ENCODE results near the gene TBC1D4. TPM values are rescaled to one million over a fixed set of nuclear protein-coding genes. Genes with fewer than 3 reads are reported as not detected.

Gene TBC1D4
- total and polyA plus RNA-seq, 9 of the 15 experiments (the other 6 are each of a cell fraction or from before 2014, with no cell fraction given), result 2.8 to 12.3 (median 7.0) TPM

DNA sequence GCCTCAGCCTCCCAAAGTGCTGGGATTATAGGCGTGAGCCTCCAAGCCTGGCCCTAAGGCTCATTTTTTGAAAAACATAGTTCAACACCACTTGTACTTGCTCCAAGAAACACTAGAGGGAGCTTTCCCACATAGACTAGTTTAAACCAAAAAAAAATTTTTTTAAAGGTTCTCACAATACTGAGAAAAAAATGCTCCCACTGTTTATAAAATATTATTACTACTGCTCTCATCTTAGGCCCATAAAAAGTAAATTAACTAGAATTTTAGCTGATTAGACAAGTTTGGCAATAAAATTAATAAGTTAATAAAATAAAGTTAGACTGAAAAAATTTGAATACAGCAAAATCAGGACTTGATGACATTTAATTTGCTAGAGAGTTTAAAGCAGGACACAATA lies 109.5 kb downstream of the TBC1D4 start (continued):
- TF ChIP-seq, protein P1, sequence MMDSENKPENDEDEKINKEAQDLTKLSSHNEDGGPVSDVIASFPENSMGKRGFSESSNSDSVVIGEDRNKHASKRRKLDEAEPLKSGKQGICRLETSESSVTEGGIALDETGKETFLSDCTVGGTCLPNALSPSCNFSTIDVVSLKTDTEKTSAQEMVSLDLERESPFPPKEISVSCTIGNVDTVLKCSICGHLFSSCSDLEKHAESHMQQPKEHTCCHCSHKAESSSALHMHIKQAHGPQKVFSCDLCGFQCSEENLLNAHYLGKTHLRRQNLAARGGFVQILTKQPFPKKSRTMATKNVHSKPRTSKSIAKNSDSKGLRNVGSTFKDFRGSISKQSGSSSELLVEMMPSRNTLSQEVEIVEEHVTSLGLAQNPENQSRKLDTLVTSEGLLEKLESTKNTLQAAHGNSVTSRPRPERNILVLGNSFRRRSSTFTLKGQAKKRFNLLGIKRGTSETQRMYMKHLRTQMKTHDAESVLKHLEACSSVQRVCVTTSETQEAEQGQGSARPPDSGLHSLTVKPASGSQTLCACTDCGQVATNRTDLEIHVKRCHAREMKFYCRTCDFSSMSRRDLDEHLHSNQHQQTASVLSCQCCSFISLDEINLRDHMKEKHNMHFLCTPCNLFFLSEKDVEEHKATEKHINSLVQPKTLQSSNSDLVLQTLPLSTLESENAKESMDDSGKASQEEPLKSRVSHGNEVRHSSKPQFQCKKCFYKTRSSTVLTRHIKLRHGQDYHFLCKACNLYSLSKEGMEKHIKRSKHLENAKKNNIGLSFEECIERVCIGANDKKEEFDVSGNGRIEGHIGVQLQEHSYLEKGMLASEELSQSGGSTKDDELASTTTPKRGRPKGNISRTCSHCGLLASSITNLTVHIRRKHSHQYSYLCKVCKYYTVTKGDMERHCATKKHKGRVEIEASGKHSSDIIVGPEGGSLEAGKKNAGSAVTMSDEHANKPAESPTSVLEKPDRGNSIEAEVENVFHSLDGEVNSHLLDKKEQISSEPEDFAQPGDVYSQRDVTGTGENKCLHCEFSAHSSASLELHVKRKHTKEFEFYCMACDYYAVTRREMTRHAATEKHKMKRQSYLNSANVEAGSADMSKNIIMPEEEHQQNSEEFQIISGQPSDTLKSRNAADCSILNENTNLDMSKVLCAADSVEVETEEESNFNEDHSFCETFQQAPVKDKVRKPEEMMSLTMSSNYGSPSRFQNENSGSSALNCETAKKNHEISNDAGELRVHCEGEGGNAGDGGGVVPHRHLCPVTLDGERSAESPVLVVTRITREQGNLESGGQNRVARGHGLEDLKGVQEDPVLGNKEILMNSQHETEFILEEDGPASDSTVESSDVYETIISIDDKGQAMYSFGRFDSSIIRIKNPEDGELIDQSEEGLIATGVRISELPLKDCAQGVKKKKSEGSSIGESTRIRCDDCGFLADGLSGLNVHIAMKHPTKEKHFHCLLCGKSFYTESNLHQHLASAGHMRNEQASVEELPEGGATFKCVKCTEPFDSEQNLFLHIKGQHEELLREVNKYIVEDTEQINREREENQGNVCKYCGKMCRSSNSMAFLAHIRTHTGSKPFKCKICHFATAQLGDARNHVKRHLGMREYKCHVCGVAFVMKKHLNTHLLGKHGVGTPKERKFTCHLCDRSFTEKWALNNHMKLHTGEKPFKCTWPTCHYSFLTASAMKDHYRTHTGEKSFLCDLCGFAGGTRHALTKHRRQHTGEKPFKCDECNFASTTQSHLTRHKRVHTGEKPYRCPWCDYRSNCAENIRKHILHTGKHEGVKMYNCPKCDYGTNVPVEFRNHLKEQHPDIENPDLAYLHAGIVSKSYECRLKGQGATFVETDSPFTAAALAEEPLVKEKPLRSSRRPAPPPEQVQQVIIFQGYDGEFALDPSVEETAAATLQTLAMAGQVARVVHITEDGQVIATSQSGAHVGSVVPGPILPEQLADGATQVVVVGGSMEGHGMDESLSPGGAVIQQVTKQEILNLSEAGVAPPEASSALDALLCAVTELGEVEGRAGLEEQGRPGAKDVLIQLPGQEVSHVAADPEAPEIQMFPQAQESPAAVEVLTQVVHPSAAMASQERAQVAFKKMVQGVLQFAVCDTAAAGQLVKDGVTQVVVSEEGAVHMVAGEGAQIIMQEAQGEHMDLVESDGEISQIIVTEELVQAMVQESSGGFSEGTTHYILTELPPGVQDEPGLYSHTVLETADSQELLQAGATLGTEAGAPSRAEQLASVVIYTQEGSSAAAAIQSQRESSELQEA (IDR thresholded peaks at IDR 0.05; ENCODE audit: low read depth), result no peak
- TF ChIP-seq SMAD4 (CRISPR knock-in tag; conservative IDR thresholded peaks at IDR 0.05) (no peak), MAFG (tag; conservative IDR thresholded peaks at IDR 0.05) (peak; percentile 65), ZNF507 (tag; conservative IDR thresholded peaks at IDR 0.05) (no peak), ZFP91 (CRISPR knock-in tag; IDR thresholded peaks at IDR 0.05) (no peak), ZNF444 (CRISPR knock-in tag; IDR thresholded peaks at IDR 0.05) (no peak), SRSF9 (IDR thresholded peaks at IDR 0.05; ENCODE audit: borderline replicate concordance, low read depth, low read length) (no peak), ZNF316 (IDR thresholded peaks at IDR 0.05) (peak; percentile 93), ADNP (tag; IDR thresholded peaks at IDR 0.05) (no peak), C11orf30 (IDR thresholded peaks at IDR 0.05; ENCODE audit: low read depth) (peak; percentile 85)
- TF ChIP-seq, protein P2, sequence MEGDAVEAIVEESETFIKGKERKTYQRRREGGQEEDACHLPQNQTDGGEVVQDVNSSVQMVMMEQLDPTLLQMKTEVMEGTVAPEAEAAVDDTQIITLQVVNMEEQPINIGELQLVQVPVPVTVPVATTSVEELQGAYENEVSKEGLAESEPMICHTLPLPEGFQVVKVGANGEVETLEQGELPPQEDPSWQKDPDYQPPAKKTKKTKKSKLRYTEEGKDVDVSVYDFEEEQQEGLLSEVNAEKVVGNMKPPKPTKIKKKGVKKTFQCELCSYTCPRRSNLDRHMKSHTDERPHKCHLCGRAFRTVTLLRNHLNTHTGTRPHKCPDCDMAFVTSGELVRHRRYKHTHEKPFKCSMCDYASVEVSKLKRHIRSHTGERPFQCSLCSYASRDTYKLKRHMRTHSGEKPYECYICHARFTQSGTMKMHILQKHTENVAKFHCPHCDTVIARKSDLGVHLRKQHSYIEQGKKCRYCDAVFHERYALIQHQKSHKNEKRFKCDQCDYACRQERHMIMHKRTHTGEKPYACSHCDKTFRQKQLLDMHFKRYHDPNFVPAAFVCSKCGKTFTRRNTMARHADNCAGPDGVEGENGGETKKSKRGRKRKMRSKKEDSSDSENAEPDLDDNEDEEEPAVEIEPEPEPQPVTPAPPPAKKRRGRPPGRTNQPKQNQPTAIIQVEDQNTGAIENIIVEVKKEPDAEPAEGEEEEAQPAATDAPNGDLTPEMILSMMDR (IDR thresholded peaks at IDR 0.05 in 2 of 3, conservative IDR thresholded peaks at IDR 0.05 in 1 of 3; ENCODE audit: insufficient read depth in 2 of 3, low read depth in 1 of 3, low read length in 3 of 3), result peak; percentile 22 to 51 (median 30); a peak in 3 of 6 replicates

Measured in K562 (cell line).